GM19240 (cell line): Measurements from ENCODE around the gene XG.
"Not testable (repeated sequence)": the region's sequence is repeated elsewhere in the genome, so short reads cannot be mapped to it uniquely, and the experiment has no call there.

Experiments
- DNase-seq: peaks from one replicate; pipeline ENCODE4 v3.0.0; 2011; ENCODE audit warnings: low spot score; ENCODE audit not compliant: insufficient read length

The XG gene

DNA sequence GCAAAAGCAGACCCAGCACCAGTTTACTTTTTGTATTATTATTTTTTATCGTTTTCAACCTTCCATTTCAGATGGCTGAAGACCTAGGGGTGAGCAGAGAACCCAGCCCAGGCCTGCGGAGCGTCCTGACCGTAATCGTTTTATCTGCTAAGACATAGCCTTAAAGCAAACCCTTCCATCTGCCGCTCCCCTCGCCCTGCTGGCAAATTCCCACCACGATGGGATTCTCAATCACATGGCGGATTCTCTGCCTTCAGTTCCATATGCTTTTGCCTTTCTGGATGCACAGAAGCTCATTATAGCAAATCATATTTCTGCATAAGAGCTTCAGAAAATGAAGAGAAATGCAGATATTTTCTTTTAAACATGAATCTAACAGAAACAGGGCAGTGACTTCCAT is 18.6 kb upstream of the XG start:
- no peak for DNase-seq

DNA sequence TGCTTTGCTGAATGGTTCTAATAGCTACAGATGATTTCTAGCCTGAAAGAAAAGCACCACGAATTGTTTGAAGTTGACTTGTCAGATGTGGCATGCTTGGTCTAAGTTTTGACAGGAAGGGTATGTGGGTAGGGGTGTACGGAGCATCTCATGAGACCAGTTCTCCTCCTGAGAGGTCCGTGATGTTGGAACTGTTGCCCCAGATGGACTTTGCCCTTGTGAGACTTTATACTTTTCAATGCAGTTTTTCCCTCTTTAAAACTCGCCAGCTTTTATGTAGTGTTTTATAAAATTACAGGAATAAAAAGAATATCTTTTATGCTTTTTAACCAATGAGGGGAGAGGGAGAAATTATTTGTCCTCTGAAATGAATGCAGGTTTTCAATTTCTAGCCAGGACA is 16.6 kb upstream of the XG start:
- DNase-seq: no peak

DNA sequence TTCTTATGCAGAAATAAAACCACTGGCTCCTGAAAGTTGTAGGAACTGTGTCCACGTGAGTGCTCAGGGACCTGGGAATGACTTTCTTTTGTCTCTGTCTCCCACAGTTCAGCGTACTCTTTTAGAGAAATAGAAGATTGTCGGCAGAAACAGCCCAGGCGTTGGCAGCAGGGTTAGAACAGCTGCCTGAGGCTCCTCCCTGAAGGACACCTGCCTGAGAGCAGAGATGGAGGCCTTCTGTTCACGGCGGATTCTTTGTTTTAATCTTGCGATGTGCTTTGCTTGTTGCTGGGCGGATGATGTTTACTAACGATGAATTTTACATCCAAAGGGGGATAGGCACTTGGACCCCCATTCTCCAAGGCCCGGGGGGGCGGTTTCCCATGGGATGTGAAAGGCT is 11.2 kb upstream of the XG start:
- no peak for DNase-seq

DNA sequence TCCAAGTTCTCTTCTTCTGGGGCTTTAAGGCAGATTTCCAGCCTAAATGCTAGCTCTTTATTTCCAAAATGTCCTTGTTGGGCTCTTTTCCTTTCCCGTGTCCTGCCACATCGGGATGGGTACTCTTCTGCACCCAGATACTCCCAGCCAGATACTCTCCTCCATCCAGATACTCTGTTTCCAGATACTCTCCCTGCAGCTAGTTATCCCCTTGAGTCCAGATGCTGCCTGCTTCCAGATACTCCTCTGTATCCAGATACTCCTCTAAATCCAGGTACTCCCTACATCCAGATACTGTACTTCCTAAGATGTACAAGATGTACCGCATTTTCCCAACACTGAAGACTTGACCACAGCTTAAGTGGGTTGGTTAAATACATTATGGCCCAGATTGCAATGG is 10.5 kb upstream of the XG start:
- no peak for DNase-seq

DNA sequence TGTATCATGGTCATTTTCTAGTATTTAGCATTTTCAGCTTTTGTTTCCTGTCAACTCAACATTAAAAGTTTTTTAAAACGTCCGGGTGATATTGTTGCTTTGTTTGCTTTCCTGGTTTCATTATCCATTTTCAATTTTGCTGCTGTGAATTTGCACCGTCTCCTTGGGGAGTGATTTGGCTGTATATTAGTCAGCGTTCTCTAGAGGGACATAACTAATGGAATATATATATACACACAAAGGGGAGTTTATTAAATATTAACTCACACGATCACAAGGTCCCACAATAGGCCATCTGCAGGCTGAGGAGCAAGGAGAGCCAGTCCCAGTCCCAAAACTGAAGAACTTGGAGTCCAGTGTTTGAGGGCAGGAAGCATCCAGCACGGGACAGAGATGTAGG is 5.6 kb upstream of the XG start:
- DNase-seq: not testable (repeated sequence)

DNA sequence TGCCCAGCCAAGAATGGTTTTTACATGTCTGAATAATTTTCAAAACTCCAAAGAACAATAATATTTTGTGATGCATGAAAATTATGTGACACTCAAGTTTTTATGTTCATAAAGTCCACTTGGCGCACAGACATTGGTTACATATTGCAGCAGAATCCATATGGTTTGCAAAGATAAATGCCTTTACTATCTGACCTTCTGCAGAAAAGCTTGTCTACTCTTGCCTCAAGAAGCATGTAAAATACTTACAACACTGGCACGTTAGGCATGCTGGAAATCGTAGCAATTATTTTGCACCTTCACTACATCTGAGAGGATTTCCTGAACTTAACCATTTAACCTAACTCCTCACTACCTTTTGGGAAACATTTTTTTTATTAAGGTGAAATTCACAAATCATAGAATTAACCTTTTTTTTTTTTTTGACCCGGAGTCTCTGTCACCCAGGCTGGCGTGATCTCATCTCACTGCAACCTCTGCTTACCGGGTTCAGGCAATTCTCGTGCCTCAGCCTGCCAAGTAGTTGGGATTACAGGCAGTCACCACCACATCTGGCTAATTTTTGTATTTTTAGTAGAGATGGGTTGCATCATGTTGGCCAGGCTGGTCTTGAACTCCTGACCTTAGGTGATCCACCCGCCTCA is 3.5 kb upstream of the XG start:
- no peak for DNase-seq

DNA sequence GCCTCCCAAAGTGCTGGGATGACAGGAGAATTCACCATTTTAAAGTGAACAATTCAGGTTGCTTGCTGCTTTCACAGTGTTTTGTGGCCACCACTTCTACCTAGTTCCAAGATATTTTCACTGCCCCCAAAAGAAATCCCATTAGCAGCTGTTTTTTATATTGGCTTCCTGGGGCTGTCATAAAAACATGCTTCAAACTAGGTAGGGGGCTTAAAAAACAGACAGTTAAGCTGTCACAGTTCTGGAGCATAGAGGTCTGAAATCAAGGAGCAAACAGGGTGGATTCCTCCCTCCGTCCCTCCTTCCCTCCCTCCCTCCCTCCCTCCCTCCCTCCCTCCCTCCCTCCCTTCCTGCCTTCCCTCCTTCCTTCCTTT is 3.0 kb upstream of the XG start:
- no peak for DNase-seq

DNA sequence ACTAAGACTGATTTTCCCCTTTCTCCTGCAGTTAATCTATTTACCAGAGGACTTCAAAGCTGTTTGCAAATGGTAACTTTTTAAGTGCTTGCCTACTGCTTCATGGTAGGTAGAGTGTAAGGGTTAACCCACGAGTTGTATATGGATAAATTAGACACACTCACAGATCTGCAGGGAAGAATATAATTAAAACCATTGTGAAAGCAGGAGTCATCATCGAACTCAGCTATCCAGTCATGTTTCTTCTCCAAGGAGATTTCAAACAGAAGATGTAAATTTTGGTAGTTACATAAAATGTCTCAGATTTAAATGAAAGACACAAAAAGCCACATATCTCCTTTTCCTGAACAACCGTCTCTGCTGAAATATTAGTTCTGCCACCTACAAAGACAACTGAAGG is 549 bp upstream of the XG start:
- DNase-seq: no peak

DNA sequence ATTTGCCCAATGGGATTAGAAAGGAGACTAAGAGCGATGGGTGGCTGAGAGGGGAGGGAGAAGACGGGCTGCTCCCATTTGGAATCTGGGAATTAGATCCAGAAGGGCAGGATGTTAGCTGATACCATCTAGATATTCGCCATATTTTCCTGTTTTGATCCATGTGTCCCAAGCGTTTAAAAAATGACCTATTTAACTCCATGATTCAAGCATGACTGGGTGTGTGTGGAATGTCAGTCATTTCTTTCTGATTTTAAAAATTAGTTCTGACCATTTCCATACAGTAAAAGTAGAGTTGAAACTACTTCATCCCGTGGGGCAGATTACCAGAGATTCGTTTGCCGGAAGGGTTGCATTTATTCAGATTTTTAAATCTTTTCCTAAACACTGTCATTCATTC is 601 bp downstream of the XG start:
- DNase-seq: not testable (repeated sequence)

DNA sequence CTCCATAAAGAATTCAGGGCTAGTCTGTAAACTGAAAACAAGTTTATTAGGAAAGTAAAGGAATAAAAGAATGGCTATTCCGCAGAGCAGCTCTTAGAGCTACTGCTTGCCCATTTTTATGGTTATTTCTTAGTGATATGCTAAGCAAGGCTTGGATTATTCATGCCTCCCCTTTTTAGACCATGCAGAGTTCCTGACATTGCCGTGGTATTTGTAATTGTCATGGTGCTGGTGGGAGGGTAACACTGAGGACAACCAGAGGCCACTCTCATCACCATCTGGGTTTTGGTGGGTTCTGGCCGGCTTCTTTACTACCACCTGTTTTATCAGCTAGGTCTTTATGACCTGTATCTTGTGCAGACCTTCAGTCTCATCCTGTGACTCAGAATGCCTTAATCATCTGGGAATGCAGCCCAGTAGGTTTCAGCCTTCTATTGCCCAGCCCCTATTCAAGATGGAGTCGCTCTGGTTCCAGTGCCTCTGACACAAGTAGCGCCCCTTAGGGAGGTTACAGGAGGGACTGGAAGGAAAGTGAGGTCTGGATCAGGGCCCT is 3.4 kb downstream of the XG start:
- not testable (repeated sequence) for DNase-seq

DNA sequence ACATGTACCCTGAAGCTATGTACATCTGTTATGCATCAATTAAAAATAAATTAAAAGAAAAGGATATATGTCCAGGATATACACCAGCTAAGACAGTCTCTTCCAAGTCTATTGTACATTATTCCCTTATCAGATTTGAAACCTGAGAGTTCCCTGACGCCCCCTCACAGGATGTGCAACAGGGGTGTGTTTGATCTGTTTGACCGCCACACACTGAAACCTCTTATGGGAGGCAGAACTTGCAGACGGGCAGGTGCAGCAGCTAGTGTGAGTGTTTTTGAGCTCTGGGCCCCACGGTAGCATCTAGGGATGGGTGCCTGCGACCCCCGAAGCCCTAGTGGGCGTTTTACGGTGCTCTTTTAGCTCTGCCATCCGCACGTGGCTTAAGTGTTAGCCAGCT is 4.7 kb downstream of the XG start:
- no peak for DNase-seq

DNA sequence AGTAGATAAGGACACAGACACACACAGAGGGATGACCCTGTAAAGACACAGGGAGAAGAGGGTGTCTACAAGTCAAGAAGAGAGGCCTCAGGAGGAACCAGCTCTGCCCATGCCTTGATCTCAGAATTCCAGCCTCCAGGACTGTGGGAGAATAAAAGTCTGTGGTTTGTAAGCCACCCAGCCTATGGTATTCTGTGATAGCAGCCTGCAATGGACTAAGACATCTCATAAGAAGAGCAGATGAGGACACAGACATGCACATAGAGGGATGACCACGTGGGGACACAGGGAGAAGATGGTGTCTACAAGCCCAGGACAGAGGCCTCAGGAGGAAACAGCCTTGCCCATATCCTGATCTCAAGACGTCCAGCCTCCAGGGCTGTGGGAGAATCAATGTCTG is 9.4 kb downstream of the XG start:
- no peak for DNase-seq

DNA sequence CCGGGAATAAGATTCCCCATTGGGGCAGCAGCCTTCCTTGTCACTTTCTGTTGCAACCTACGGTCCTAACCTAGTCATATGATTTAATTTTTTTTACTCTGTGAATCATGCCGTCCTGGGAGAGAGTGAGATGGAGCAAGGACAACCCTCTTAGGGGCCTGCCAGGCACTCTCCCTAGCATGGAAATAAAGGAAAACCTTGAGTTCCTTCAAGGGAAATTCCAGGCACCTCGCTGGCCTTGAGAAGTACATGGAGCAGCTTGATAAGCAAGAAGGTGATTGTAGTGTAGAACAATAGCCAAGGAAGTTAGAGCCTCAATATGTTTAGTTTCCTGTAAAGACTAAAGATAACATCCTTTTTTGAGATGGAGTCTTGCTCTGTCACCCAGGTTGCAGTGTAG is 10.8 kb downstream of the XG start:
- not testable (repeated sequence) for DNase-seq

DNA sequence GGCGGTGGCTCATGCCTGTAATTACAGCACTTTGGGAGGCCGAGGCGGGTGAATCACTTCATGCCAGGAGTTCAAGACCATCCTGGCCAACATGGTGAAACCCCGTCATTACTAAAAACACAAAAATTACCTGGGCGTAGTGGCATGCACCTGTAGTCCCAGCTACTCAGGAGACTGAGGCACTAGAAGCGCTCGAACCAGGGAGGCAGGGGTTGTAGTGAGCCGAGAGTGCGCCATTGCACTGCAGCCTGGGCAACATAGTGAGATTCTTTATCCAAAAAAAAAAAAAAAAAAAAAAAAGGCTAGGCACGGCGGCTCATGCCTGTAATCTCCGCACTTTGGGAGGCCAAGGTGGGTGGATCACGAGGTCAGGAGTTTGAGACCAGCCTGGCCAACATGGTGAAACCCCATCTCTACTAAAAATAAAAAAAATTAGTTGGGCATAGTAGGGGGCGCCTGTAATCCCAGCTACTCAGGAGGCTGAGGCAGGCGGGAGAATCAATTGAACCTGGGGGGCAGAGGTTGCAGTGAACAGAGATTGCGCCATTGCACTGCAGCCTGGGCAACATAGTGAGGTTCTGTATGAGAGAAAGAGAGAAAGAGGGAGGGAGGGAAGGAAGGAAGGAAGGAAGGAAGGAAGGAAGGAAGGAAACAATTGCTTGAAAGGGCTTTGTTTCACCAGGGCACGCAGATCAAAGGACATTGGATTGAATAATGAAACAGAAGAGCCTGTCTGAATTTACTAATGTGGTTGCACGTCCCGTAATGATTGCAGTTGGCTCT is 13.1 kb downstream of the XG start:
- not testable (repeated sequence) for DNase-seq

DNA sequence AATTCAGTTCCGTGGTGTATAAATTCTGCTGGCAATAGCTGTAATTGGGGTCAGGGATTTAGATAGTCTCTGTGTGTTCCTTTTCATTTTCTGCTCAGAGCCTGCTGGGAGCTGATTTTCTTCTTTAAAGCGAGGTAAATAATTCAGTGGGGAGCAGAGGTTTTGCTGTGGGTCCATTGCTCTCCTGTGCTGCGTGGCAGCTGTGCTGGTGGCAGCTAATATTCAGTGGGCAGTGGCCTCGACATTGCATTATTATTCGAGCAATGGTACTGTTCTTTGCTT is 13.7 kb downstream of the XG start:
- no peak for DNase-seq

DNA sequence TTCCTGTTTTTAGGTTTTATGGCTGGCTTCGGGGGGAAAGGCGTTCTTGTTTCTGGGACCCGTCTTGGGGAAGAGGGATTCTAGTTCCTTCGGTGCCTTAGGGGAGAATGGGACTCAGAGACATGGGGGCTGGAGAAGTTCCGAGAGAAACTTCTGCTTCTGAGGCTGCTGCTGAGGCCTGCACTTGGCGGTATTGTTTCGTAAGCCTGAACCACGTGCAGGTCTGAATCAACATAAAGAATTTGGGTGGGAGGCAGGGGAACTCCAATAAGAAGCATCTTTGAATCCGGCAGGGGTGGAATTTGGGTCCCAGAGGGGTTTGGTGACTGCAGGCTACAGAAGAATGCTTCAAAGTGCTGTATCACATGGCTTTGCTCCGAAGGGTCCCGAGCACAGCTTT is 15.1 kb downstream of the XG start:
- no peak for DNase-seq

DNA sequence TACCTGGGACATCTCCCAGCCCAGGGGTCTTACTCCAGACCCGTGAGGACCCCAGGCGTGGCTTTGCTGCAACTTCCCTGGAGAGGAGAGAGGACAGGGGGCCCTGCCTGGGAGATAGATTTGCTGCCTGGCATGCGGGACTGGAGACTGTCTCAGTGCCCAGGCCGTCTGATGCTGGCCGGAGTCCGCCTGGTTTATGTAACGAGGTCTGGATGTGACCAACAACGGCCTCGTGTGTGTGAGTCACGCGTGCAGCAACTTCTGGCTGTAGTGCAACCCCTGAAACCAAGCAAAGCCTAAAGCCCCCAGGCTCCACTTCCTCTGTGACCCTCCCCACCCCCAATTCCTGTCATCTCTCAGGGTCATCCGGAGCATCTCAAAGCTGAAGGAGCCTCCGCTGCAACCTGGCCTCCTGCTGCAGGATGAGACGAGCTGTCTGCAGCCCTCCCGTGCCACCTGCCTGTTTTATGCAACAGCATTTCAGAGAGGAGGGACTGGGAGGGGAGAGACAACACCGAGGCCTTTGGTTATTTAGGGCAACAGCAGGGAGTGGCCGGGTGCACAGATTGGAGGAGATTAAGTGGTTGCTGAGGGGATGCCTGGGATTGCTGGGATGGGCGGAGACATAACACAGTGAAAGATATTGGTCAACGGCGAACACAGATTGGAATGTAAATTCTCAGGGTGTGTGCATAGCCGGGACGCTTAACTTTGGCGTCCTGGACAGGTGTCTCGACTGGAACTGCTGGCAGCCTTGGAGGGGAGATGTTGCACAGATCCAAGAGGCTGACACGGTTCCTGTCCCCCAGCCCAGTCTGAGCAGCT is 16.0 kb downstream of the XG start:
- no peak for DNase-seq

DNA sequence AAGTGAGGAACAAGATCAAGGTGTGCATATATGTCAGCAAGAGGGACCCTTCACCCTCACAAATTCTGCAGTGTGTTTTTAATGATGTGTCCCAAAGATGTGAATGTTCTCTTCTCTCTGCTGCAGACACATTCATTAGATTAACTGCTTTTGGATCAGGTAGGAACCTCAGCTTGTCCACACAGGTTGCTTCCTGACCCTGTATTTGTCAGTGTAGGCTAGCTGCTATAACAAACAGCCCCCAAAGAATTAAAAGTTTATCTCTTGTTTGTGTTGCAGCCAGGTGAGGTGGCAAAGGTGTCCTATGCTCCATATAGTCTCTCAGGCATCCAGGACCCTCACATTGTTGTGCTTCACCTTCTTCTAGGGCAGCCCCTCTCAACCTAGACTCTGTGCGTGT is 17.8 kb downstream of the XG start:
- no peak for DNase-seq

DNA sequence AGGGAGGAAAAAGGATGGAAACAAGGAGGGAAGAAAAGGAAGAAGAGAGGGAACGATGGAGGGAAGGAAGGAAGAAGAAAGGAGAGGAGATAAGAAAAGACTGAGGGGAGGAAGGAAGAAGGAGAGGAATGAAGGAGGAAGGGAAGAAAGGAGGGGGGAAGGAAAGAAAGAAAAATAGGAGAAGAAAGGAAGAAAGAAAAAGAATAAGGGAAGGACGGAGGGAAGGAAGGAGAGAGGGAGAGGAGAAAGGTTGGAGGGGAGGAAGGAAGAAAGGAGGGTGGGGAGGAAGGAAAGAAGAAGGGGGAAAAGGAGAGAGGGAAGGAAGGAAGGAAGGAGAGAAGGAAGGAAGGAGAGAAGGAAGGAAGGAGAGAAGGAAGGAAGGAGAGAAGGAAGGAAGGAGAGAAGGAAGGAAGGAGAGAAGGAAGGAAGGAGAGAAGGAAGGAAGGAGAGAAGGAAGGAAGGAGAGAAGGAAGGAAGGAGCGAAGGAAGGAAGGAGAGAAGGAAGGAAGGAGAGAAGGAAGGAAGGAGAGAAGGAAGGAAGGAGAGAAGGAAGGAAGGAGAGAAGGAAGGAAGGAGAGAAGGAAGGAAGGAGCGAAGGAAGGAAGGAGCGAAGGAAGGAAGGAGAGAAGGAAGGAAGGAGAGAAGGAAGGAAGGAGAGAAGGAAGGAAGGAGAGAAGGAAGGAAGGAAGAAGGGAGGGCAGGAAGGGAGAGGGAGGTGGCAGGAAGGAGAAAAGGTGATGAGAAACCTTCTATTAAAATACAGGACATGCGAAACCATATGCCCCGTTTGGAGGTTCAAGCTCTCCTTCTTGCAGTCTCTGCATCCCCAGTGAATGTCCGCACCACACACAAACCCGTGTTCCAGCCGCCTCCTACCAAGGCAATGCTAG is 21.6 kb downstream of the XG start:
- DNase-seq: not testable (repeated sequence)

DNA sequence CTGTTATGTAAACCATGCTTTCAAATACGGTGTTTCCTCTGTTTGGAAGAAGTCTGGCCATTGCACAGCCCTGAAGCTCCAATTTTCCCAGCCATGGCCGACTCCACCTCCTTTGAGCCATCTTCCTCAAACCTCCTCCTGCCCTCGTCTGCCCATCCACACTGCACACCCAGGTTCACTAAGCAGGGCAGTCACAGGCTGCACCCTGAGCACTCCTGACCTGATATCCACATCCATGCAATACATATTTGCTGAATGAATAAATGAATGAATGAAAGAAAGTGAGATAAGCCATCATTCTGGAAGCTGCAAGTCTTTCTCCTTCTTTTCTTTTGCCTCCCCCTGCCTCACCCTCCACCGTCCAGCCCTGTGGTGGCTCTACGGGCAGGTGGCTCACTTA is 22.2 kb downstream of the XG start:
- DNase-seq: no peak

DNA sequence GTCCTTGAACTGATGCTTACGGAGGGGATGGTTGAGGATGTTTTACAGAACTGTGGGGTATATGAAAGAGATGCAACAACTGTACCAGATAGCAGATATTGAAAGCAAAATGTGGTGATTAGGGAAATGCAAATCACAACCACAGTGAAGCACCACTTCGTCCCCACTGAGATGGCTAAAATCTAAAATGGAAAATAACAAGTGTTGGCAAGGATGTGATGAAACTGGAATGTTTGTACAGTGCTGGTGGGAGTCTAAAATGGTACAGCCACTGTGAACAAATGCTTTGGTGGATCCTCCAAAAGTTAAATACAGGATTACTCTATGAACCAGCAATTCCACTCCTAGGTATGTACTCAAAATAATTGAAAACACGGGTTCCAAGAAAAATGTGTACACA is 22.9 kb downstream of the XG start:
- DNase-seq: no peak
